H1 (cell line): ENCODE measurements around the gene GARNL3. TPM values are rescaled to one million over a fixed set of nuclear protein-coding genes. Genes with fewer than 3 reads are reported as not detected.

ENCODE experiments used
- CTCF ChIA-PET: fragments of 300-600 bp; sonication (Branson Sonifier 250); formaldehyde crosslinking; loops from one replicate; lab custom pipeline; 2021; ENCODE audit not compliant: partially characterized antibody; lab: Charles Lee
- POLR2A ChIA-PET: fragments of 300-600 bp; sonication (Branson Sonifier 250); formaldehyde crosslinking; loops from one replicate; lab custom pipeline; 2021; ENCODE audit warnings: inconsistent platforms; ENCODE audit not compliant: partially characterized antibody; lab: Charles Lee
- DNase-seq, 2 experiments: peaks; one replicate each; pipeline versions ENCODE4 v3.0.0 to v3.0.0-alpha.2; 2010 to 2022; ENCODE audit warnings: low spot score in 2 of 2, low read depth in 1 of 2, mixed read lengths in 1 of 2
- FAIRE-seq: peaks from 2 replicates; lab custom pipeline; 2011; peaks lifted over from hg19 to GRCh38; lab: Jason Lieb, UNC
- H2AFZ ChIP-seq: 2 replicates; pipeline ENCODE4 v1.8.1; 2012; ENCODE audit warnings: low read length, inconsistent platforms
- H2AK5ac ChIP-seq: 2 replicates; pipeline ENCODE4 v1.6.1; 2013; ENCODE audit warnings: low read depth, low read length
- H2BK120ac ChIP-seq: replicated peaks from 2 replicates; pipeline ENCODE3; 2013; ENCODE audit warnings: low read depth, low read length, inconsistent platforms
- H2BK12ac ChIP-seq: 2 replicates; pipeline ENCODE4 v1.6.1; 2013; ENCODE audit warnings: low read depth, low read length
- H2BK15ac ChIP-seq: 2 replicates; pipeline ENCODE4 v1.6.1; 2013; ENCODE audit warnings: low read length
- H2BK20ac ChIP-seq: 2 replicates; pipeline ENCODE4 v1.6.1; 2013; ENCODE audit warnings: low read length
- H2BK5ac ChIP-seq: 2 replicates; pipeline ENCODE4 v1.6.1; 2013; ENCODE audit warnings: low read depth, low read length
- H3K14ac ChIP-seq: 2 replicates; pipeline ENCODE4 v1.6.1; 2013; ENCODE audit warnings: inconsistent platforms; ENCODE audit not compliant: insufficient read length
- H3K18ac ChIP-seq: 2 replicates; pipeline ENCODE4 v1.6.1; 2013; ENCODE audit warnings: low read length; ENCODE audit errors: extremely low read depth
- H3K23ac ChIP-seq: 2 replicates; pipeline ENCODE4 v1.6.1; 2013; ENCODE audit warnings: inconsistent platforms; ENCODE audit not compliant: insufficient read length
- H3K23me2 ChIP-seq: 2 replicates; pipeline ENCODE4 v1.6.1; 2013; ENCODE audit warnings: low read depth, low read length
- H3K27ac ChIP-seq: 2 replicates; pipeline ENCODE4 v1.6.1; 2011; ENCODE audit warnings: low read depth, low read length, inconsistent platforms
- H3K27me3 ChIP-seq, 4 experiments: replicated peaks in 1 of 4; 1 replicate in 1 of 4; 2 replicates in 3 of 4; pipeline versions ENCODE4 v1.6.1 to v1.8.1; 2011 to 2013; ENCODE audit warnings: low read length in 3 of 4, mild to moderate bottlenecking in 3 of 4, inconsistent platforms in 2 of 4, mixed read lengths in 2 of 4, moderate library complexity in 1 of 4; ENCODE audit not compliant: control insufficient read depth in 3 of 4, insufficient read depth in 3 of 4; ENCODE audit errors: extremely low read depth in 1 of 4
- H3K36me3 ChIP-seq, 4 experiments: 2 replicates each; pipeline versions ENCODE4 v1.6.1 to v1.8.1; 2011 to 2013; ENCODE audit warnings: mild to moderate bottlenecking in 4 of 4, low read length in 3 of 4, moderate library complexity in 2 of 4, control low read depth in 1 of 4, inconsistent platforms in 1 of 4; ENCODE audit not compliant: insufficient read depth in 4 of 4, control insufficient read depth in 2 of 4
- H3K4ac ChIP-seq: replicated peaks from 2 replicates; pipeline ENCODE3; 2013; ENCODE audit warnings: low read length, low read depth, mixed read lengths, inconsistent platforms; ENCODE audit not compliant: insufficient read length
- H3K4me1 ChIP-seq, 4 experiments: replicated peaks in 1 of 4; 1 replicate in 1 of 4; 2 replicates in 3 of 4; pipeline versions ENCODE4 v1.6.1 to v1.8.1; 2011 to 2013; ENCODE audit warnings: low read length in 3 of 4, inconsistent platforms in 2 of 4, mixed read lengths in 1 of 4; ENCODE audit not compliant: insufficient read depth in 4 of 4, control insufficient read depth in 3 of 4
- H3K4me2 ChIP-seq, 2 experiments: 2 replicates each; pipeline versions ENCODE4 v1.6.1 to v1.8.1; 2011 to 2013; ENCODE audit warnings: low read depth in 2 of 2, low read length in 2 of 2, control low read depth in 1 of 2, inconsistent platforms in 1 of 2, mild to moderate bottlenecking in 1 of 2; ENCODE audit not compliant: insufficient read depth in 1 of 2
- H3K4me3 ChIP-seq, 4 experiments: fragments of 200-600, 300-600 bp in 1 of 4; sonication (generic), shearing (Covaris generic), sonication (Bioruptor Twin) in 1 of 4; 2 replicates each; pipeline versions ENCODE4 v1.5.1 to v1.8.1; 2011 to 2016; ENCODE audit warnings: low read length in 4 of 4, low read depth in 3 of 4, control low read depth in 2 of 4, inconsistent platforms in 2 of 4, mild to moderate bottlenecking in 2 of 4, mixed read lengths in 1 of 4, moderate library complexity in 1 of 4; ENCODE audit not compliant: insufficient read depth in 2 of 4; ENCODE audit errors: extremely low read depth in 1 of 4
- H3K56ac ChIP-seq: replicated peaks from 2 replicates; pipeline ENCODE3; 2013; ENCODE audit warnings: low read depth, mild to moderate bottlenecking, mixed read lengths, low read length, inconsistent platforms; ENCODE audit not compliant: insufficient read length
- H3K79me1 ChIP-seq: 2 replicates; pipeline ENCODE4 v1.6.1; 2013; ENCODE audit warnings: low read depth, low read length, control low read depth
- H3K79me2 ChIP-seq, 2 experiments: 2 replicates each; pipeline versions ENCODE4 v1.6.1 to v1.8.1; 2012 to 2013; ENCODE audit warnings: low read length in 2 of 2, mild to moderate bottlenecking in 2 of 2, inconsistent platforms in 1 of 2; ENCODE audit not compliant: insufficient read depth in 2 of 2, control insufficient read depth in 1 of 2
- H3K9ac ChIP-seq, 4 experiments: replicated peaks in 1 of 4; 1 replicate in 1 of 4; 2 replicates in 3 of 4; pipeline versions ENCODE4 v1.6.1 to v1.8.1; 2011 to 2013; ENCODE audit warnings: low read depth in 3 of 4, low read length in 3 of 4, control low read depth in 2 of 4, mild to moderate bottlenecking in 2 of 4, moderate library complexity in 2 of 4, inconsistent platforms in 1 of 4; ENCODE audit errors: extremely low read depth in 1 of 4
- H3K9me3 ChIP-seq, 2 experiments: 2 replicates each; pipeline versions ENCODE4 v1.6.1 to v1.8.1; 2012 to 2013; ENCODE audit warnings: mild to moderate bottlenecking in 2 of 2, moderate library complexity in 2 of 2, control low read depth in 1 of 2, inconsistent platforms in 1 of 2, low read depth in 1 of 2, low read length in 1 of 2, mixed read lengths in 1 of 2; ENCODE audit not compliant: insufficient read depth in 2 of 2
- H4K20me1 ChIP-seq, 2 experiments: replicated peaks in 1 of 2; 2 replicates each; pipeline versions ENCODE3 to v1.8.1; 2011 to 2013; ENCODE audit warnings: inconsistent platforms in 2 of 2, low read length in 2 of 2, mild to moderate bottlenecking in 1 of 2; ENCODE audit not compliant: insufficient read depth in 2 of 2, control insufficient read depth in 1 of 2
- H4K5ac ChIP-seq: 2 replicates; pipeline ENCODE4 v1.6.1; 2013; ENCODE audit warnings: low read length, low read depth, mixed read lengths, inconsistent platforms; ENCODE audit not compliant: insufficient read length
- H4K8ac ChIP-seq: 2 replicates; pipeline ENCODE4 v1.8.0; 2013; ENCODE audit warnings: mild to moderate bottlenecking, moderate library complexity, low read length, inconsistent platforms; ENCODE audit not compliant: insufficient read depth; ENCODE audit errors: extremely low read depth
- H4K91ac ChIP-seq: replicated peaks from 2 replicates; pipeline ENCODE3; 2013; ENCODE audit warnings: low read length, mixed read lengths, inconsistent platforms; ENCODE audit not compliant: insufficient read length
- BCL11A ChIP-seq, 2 experiments: IDR thresholded peaks; one replicate each; pipeline ENCODE4 v1.6.1; 2011; ENCODE audit warnings: low read depth in 2 of 2, low read length in 2 of 2, mild to moderate bottlenecking in 2 of 2
- HDAC2 ChIP-seq, 2 experiments: fragments of 300-600 bp in 1 of 2; sonication (generic) in 1 of 2; IDR thresholded peaks; 2 replicates each; pipeline ENCODE4 v1.6.1; 2011 to 2012; ENCODE audit warnings: low read depth in 2 of 2, low read length in 2 of 2, mild to moderate bottlenecking in 2 of 2, moderate library complexity in 2 of 2, borderline replicate concordance in 1 of 2, inconsistent platforms in 1 of 2
- JUN ChIP-seq: IDR thresholded peaks from 2 replicates; pipeline ENCODE4 v1.6.1; 2011; ENCODE audit warnings: low read depth, mild to moderate bottlenecking, improper control_type of control experiment, low read length
- KDM5A ChIP-seq: fragments of 200-600 bp; IDR thresholded peaks from 2 replicates; pipeline ENCODE4 v1.7.1; 2012; ENCODE audit warnings: mild to moderate bottlenecking, low read length, inconsistent platforms, mixed read lengths
- POU5F1 ChIP-seq: IDR thresholded peaks from 2 replicates; pipeline ENCODE4 v1.6.1; 2011; ENCODE audit warnings: low read depth, mild to moderate bottlenecking, low read length, moderate library complexity
- RAD21 ChIP-seq, 2 experiments: IDR thresholded peaks in 1 of 2; conservative IDR thresholded peaks in 1 of 2; 2 replicates each; pipeline ENCODE4 v1.6.1; 2011; ENCODE audit warnings: low read depth in 2 of 2, low read length in 2 of 2, improper control_type of control experiment in 1 of 2, inconsistent platforms in 1 of 2, mild to moderate bottlenecking in 1 of 2, moderate library complexity in 1 of 2
- SIX5 ChIP-seq: IDR thresholded peaks from 2 replicates; pipeline ENCODE4 v1.6.1; 2011; ENCODE audit warnings: mild to moderate bottlenecking, low read depth, low read length
- SP1 ChIP-seq: IDR thresholded peaks from 2 replicates; pipeline ENCODE4 v1.6.1; 2011; ENCODE audit warnings: low read depth, low read length
- SP4 ChIP-seq: IDR thresholded peaks from 2 replicates; pipeline ENCODE4 v1.6.1; 2012; ENCODE audit warnings: low read length, inconsistent platforms
- SRF ChIP-seq: IDR thresholded peaks from 2 replicates; pipeline ENCODE4 v1.6.1; 2011; ENCODE audit warnings: mild to moderate bottlenecking, low read depth, low read length, moderate library complexity
- TBP ChIP-seq: IDR thresholded peaks from 2 replicates; pipeline ENCODE4 v1.6.1; 2011; ENCODE audit warnings: low read depth, low read length, improper control_type of control experiment
- ZNF274 ChIP-seq: IDR thresholded peaks from 2 replicates; pipeline ENCODE4 v1.7.0; 2012; ENCODE audit warnings: low read length, borderline replicate concordance; ENCODE audit errors: extremely low read depth
- WGBS, 2 experiments: shearing (Covaris generic) in 1 of 2; methylation state at CpG; one replicate each; pipeline versions ENCODE4 v1.1.6 to v1.1.7; 2013 to 2015; ENCODE audit warnings: low lambda C conversion rate in 2 of 2, mixed read lengths in 2 of 2, inconsistent platforms in 1 of 2, low coverage in 1 of 2, missing lambda C conversion rate in 1 of 2; ENCODE audit not compliant: insufficient replicate concordance in 2 of 2, insufficient coverage in 1 of 2, insufficient read length in 1 of 2; ENCODE audit errors: extremely low coverage in 1 of 2, missing lambda C conversion rate in 1 of 2; 5-methylcytosine and 5-hydroxymethylcytosine counted together
- polyA plus RNA-seq, 7 experiments: library from polyadenylated mRNA; depleted of rRNA in 3 of 7; stranded (reverse) in 5 of 7; unstranded in 2 of 7; fragments of >200 nt in 5 of 7; fragments of 200-250 nt in 2 of 7; gene quantifications; 1 replicate in 5 of 7; 2 replicates in 1 of 7; 4 replicates in 1 of 7; pipeline versions ENCODE4 v1.2.1 to v1.2.3, GENCODE V29; 2011 to 2013; ENCODE audit warnings: missing spikeins in 2 of 7, mixed read lengths in 2 of 7
- total RNA-seq: library from RNA; stranded (reverse); fragmentation: NEBNext Ultra II Directional; extraction: Animal tissue kit (Norgen Biotek cat#: 25700); gene quantifications from 2 replicates; pipeline ENCODE4 v1.2.1, GENCODE V29; 2021
- TF ChIP-seq, protein P1 (sequence below): IDR thresholded peaks from 2 replicates; pipeline ENCODE4 v1.6.1; 2011; ENCODE audit warnings: low read length, improper control_type of control experiment

The GARNL3 gene
- total and polyA plus RNA-seq, 2 of the 8 experiments (the other 6 are each of a cell fraction or from before 2014, with no cell fraction given) = 6.5 to 18.3 TPM

DNA sequence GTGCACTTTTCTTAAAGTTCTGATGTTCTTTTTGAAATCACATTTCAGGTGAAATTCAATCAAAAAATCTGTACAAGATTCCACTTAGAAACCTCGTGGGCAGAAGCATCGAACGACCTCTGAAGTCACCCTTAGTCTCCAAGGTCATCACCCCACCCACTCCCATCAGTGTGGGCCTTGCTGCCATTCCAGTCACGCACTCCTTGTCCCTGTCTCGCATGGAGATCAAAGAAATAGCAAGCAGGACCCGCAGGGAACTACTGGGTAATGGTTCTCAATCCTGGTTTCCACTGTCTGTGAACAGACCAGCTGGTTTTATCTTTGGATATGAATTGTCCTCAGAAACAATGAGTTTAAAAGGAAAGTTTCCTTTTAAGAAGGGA lies 124.3 kb downstream of the GARNL3 start:
- Histone ChIP-seq H3K4me1 (peaks cover 0 to 2% (median 0%) of the 10 kb centered on the region in 4 experiments; a peak in 1 of 7 replicates), H2AK5ac (no peak overlapping the region), H3K36me3 (no peaks in the 10 kb centered on the region), H3K56ac (no peak overlapping the region), H2BK12ac (no peak overlapping the region), H3K4me3 (no peak overlapping the region), H2BK20ac (no peak overlapping the region), H4K20me1 (no peaks in the 10 kb centered on the region), H2AFZ (no peak overlapping the region), H3K9me3 (no peaks in the 10 kb centered on the region), H3K4ac (no peak overlapping the region), H3K27me3 (no peaks in the 10 kb centered on the region; a peak in 1 of 7 replicates), H3K9ac (no peak overlapping the region), H3K79me1 (no peaks in the 10 kb centered on the region), H3K27ac (no peak overlapping the region), H2BK120ac (no peak overlapping the region), H4K5ac (no peak overlapping the region), H3K23ac (no peak overlapping the region), H3K23me2 (no peaks in the 10 kb centered on the region), H4K8ac (no peak overlapping the region), H3K4me2 (no peak overlapping the region), H2BK5ac (no peak overlapping the region), H3K14ac (no peak overlapping the region), H2BK15ac (no peak overlapping the region), H4K91ac (no peak overlapping the region), H3K18ac (no peak overlapping the region), H3K79me2 (no peaks in the 10 kb centered on the region)
- WGBS, 2 experiments = 92% methylated on average over 6 of the region's 6 CpGs; no CpG with 5 or more reads in 1 of the 2 experiments
- POLR2A ChIA-PET = interaction anchor here (1.1 to 2.0 kb wide), 3 partner anchors 11 to 28 kb away, joined by 4 to 6 read pairs (median 6); no protein-coding TSS in a partner anchor
- no peak for FAIRE-seq
- TF ChIP-seq ZNF274 = no peak
- no peak for TF ChIP-seq RAD21 (IDR thresholded peaks at IDR 0.05 in 1 of 2, conservative IDR thresholded peaks at IDR 0.05 in 1 of 2; ENCODE audit: low read depth in 2 of 2, low read length in 2 of 2)
- no peak for TF ChIP-seq SP4
- TF ChIP-seq KDM5A = no peak
- TF ChIP-seq TBP = no peak
- TF ChIP-seq, protein P1, sequence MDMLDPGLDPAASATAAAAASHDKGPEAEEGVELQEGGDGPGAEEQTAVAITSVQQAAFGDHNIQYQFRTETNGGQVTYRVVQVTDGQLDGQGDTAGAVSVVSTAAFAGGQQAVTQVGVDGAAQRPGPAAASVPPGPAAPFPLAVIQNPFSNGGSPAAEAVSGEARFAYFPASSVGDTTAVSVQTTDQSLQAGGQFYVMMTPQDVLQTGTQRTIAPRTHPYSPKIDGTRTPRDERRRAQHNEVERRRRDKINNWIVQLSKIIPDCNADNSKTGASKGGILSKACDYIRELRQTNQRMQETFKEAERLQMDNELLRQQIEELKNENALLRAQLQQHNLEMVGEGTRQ = no peak
- TF ChIP-seq SP1 = no peak
- no peak for TF ChIP-seq HDAC2 (IDR thresholded peaks at IDR 0.05; ENCODE audit: borderline replicate concordance in 1 of 2, low read depth in 2 of 2, low read length in 2 of 2)
- no peak for TF ChIP-seq SRF
- no peak for TF ChIP-seq BCL11A (IDR thresholded peaks at IDR 0.05; ENCODE audit: low read depth in 2 of 2, low read length in 2 of 2)
- no peak for TF ChIP-seq SIX5
- TF ChIP-seq POU5F1 = no peak
- TF ChIP-seq JUN = no peak
- no peak for DNase-seq
- CTCF ChIA-PET = interaction anchor here (0.6 to 1.4 kb wide), 3 partner anchors 15 to 456 kb away, joined by 3 to 5 read pairs (median 4); no protein-coding TSS in a partner anchor
